ENCODE measurements around the gene TPP1. TPM values are rescaled to one million over a fixed set of nuclear protein-coding genes. Genes with fewer than 3 reads are reported as not detected.

Gene TPP1
- total RNA-seq, 4 donors from 2014 or later = 15.4 to 34.9 (median 27.8) TPM

- H3K36me3 ChIP-seq = peaks cover 29 to 43% (median 29%) of the 10 kb centered on the region in 3 donors
- peaks cover 27 to 89% (median 59%) of the 10 kb centered on the region in 3 donors for H3K4me1 ChIP-seq
- no peaks in the 10 kb centered on the region for H3K9me3 ChIP-seq
- intact Hi-C loops (cut with DNase I) = no loop called here
- no peaks in the 10 kb centered on the region for H3K27me3 ChIP-seq
- DNase-seq = no peak
- H3K4me3 ChIP-seq = peak overlapping the region in 3 of 4 donors; percentile 10 to 92 (median 88)
- peak overlapping the region; percentile 90 to 99 (median 96) for H3K27ac ChIP-seq
- 6 to 18% methylated on average over 8 to 11 of the region's 11 CpGs for WGBS, 2 donors
- TF ChIP-seq POLR2A (IDR thresholded peaks at IDR 0.05) = peak in 2 of 4 donors; percentile 75 to 78
- no peak for TF ChIP-seq CTCF (IDR thresholded peaks at IDR 0.05)
These were observed 12.6 kb downstream of the TPP1 start for GRCh38 chr11:6606471-6607189.

- H3K36me3 ChIP-seq = peaks cover 25 to 48% (median 37%) of the 10 kb centered on the region in 3 donors
- H3K9me3 ChIP-seq = no peaks in the 10 kb centered on the region
- no peaks in the 10 kb centered on the region for H3K27me3 ChIP-seq
- peak overlapping the region; percentile 81 to 92 (median 86) for H3K4me3 ChIP-seq
- intact Hi-C loops (cut with DNase I) = loop anchor here (5.0 kb wide), 1 partner anchor 78 kb away; the partner anchor contains the start of gene MRPL17
- no peak for DNase-seq
- peak overlapping the region; percentile 90 to 99 (median 96) for H3K27ac ChIP-seq
- no peak for TF ChIP-seq POLR2A (IDR thresholded peaks at IDR 0.05)
- TF ChIP-seq CTCF (IDR thresholded peaks at IDR 0.05) = no peak
- WGBS, 2 donors = 31 to 37% methylated on average over 3 of the region's 3 CpGs
- H3K4me1 ChIP-seq = peaks cover 22 to 89% (median 57%) of the 10 kb centered on the region in 3 donors
These were observed 14.4 kb downstream of the TPP1 start for GRCh38 chr11:6604790-6605189.

GRCh38 chr11:6604081-6604626 is 15.1 kb downstream of the TPP1 start:
- no peaks in the 10 kb centered on the region for H3K9me3 ChIP-seq
- H3K36me3 ChIP-seq = peaks cover 20 to 48% (median 34%) of the 10 kb centered on the region in 3 donors
- peak overlapping the region; percentile 90 to 99 (median 96) for H3K27ac ChIP-seq
- no peak for DNase-seq
- TF ChIP-seq POLR2A (IDR thresholded peaks at IDR 0.05) (no peak), CTCF (IDR thresholded peaks at IDR 0.05) (peak in 1 of 6 experiments; percentile 10)
- no peaks in the 10 kb centered on the region for H3K27me3 ChIP-seq
- H3K4me1 ChIP-seq = peaks cover 22 to 83% (median 57%) of the 10 kb centered on the region in 3 donors
- WGBS, 2 donors = 0 to 1% methylated on average over 15 to 17 of the region's 20 CpGs
- intact Hi-C loops (cut with DNase I) = loop anchor here (5.0 kb wide), 1 partner anchor 78 kb away; the partner anchor contains the start of gene MRPL17
- H3K4me3 ChIP-seq = peak overlapping the region; percentile 81 to 92 (median 86)

- intact Hi-C loops (cut with DNase I) = loop anchor here (5.0 kb wide), 1 partner anchor 79 kb away; the partner anchor contains the start of gene MRPL17
- peak; percentile 60 for DNase-seq
- H3K27ac ChIP-seq = peak within 1 kb of the TSS; percentile 90 to 99 (median 96)
- peaks cover 16 to 48% (median 28%) of the 10 kb centered on the region in 3 donors for H3K36me3 ChIP-seq
- WGBS, 2 donors = 0 to 1% methylated on average over 7 to 17 of the region's 72 CpGs
- H3K4me1 ChIP-seq = peaks cover 22 to 76% (median 55%) of the 10 kb centered on the region in 3 donors
- H3K27me3 ChIP-seq = no peaks in the 10 kb centered on the region
- TF ChIP-seq CTCF (IDR thresholded peaks at IDR 0.05) (peak in 4 of 6 experiments; percentile 8 to 65 (median 20)), POLR2A (IDR thresholded peaks at IDR 0.05) (peak in 2 of 4 donors; percentile 78 to 82)
- H3K4me3 ChIP-seq = peak within 1 kb of the TSS; percentile 81 to 92 (median 86)
- H3K9me3 ChIP-seq = no peaks in the 10 kb centered on the region
These were observed 15.7 kb downstream of the TPP1 start, which contains the start of the genes ILK and RRP8 for GRCh38 chr11:6603287-6604080. TSS of gene ILK (plus strand) at chr11:6603774. CDS start at chr11:6604272, 498 bp downstream. TSS of gene RRP8 (minus strand) at chr11:6603616. CDS start at chr11:6603502, 114 bp downstream.
